ENCODE measurements around the gene GREM2.

- TF ChIP-seq, protein P1, sequence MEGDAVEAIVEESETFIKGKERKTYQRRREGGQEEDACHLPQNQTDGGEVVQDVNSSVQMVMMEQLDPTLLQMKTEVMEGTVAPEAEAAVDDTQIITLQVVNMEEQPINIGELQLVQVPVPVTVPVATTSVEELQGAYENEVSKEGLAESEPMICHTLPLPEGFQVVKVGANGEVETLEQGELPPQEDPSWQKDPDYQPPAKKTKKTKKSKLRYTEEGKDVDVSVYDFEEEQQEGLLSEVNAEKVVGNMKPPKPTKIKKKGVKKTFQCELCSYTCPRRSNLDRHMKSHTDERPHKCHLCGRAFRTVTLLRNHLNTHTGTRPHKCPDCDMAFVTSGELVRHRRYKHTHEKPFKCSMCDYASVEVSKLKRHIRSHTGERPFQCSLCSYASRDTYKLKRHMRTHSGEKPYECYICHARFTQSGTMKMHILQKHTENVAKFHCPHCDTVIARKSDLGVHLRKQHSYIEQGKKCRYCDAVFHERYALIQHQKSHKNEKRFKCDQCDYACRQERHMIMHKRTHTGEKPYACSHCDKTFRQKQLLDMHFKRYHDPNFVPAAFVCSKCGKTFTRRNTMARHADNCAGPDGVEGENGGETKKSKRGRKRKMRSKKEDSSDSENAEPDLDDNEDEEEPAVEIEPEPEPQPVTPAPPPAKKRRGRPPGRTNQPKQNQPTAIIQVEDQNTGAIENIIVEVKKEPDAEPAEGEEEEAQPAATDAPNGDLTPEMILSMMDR (IDR thresholded peaks at IDR 0.05): no peak
- no peak for TF ChIP-seq POLR2A (IDR thresholded peaks at IDR 0.05)
Measured at GRCh38 chr1:240462277-240462676, 149.7 kb downstream of the GREM2 start.

All from uterus (tissue), 2 donors.